Liver (tissue), 9 donors: Measurements from ENCODE around the gene RBBP5. TPM values are rescaled to one million over a fixed set of nuclear protein-coding genes. Genes with fewer than 3 reads are reported as not detected.

Experiments used
- DNase-seq: peaks from one replicate; pipeline ENCODE4 v3.0.0-alpha.2; 2017; ENCODE audit warnings: low spot score
- H3K27ac ChIP-seq, 2 donors: one replicate each; pipeline ENCODE4 v1.7.0; 2013; ENCODE audit warnings: inconsistent platforms in 2 of 2, low read length in 2 of 2, control low read depth in 1 of 2, low read depth in 1 of 2, mild to moderate bottlenecking in 1 of 2
- H3K27me3 ChIP-seq, 4 donors: one replicate each; pipeline versions ENCODE4 v1.6.1 to v1.7.0; 2013; ENCODE audit warnings: low read length in 3 of 4, inconsistent platforms in 1 of 4, mild to moderate bottlenecking in 1 of 4, moderate library complexity in 1 of 4; ENCODE audit not compliant: control insufficient read depth in 4 of 4, insufficient read depth in 4 of 4
- H3K36me3 ChIP-seq, 4 donors: one replicate each; pipeline versions ENCODE4 v1.6.1 to v1.7.0; 2013; ENCODE audit warnings: low read length in 3 of 4, mild to moderate bottlenecking in 3 of 4, low read depth in 1 of 4, moderate library complexity in 1 of 4; ENCODE audit not compliant: control insufficient read depth in 4 of 4, insufficient read depth in 3 of 4
- H3K4me1 ChIP-seq, 4 donors: one replicate each; pipeline versions ENCODE4 v1.6.1 to v1.7.0; 2013; ENCODE audit warnings: low read length in 3 of 4, mild to moderate bottlenecking in 3 of 4, moderate library complexity in 1 of 4; ENCODE audit not compliant: control insufficient read depth in 4 of 4, insufficient read depth in 4 of 4
- H3K4me3 ChIP-seq, 3 donors: one replicate each; pipeline versions ENCODE4 v1.6.1 to v1.7.0; 2013; ENCODE audit warnings: low read length in 3 of 3, control low read depth in 1 of 3, low read depth in 1 of 3, mild to moderate bottlenecking in 1 of 3
- H3K9ac ChIP-seq, 2 donors: one replicate each; pipeline ENCODE4 v1.7.0; 2013; ENCODE audit warnings: low read length in 2 of 2, mild to moderate bottlenecking in 2 of 2, moderate library complexity in 2 of 2, control low read depth in 1 of 2, low read depth in 1 of 2
- H3K9me3 ChIP-seq, 4 donors: one replicate each; pipeline versions ENCODE4 v1.6.1 to v1.7.0; 2013; ENCODE audit warnings: low read length in 3 of 4; ENCODE audit not compliant: control insufficient read depth in 4 of 4
- EGR1 ChIP-seq, 2 donors: IDR thresholded peaks; 2 replicates each; pipeline ENCODE4 v1.6.1; 2016 to 2018; ENCODE audit warnings: antibody characterized with exemption in 2 of 2, low read depth in 2 of 2
- FOXA1 ChIP-seq: IDR thresholded peaks from 2 replicates; pipeline ENCODE4 v1.6.1; 2016; ENCODE audit warnings: antibody characterized with exemption
- GABPA ChIP-seq, 2 donors: IDR thresholded peaks in 1 of 2; conservative IDR thresholded peaks in 1 of 2; 2 replicates each; pipeline ENCODE4 v1.6.1; 2016; ENCODE audit warnings: antibody characterized with exemption in 2 of 2, mild to moderate bottlenecking in 1 of 2, moderate library complexity in 1 of 2
- HNF4G ChIP-seq: IDR thresholded peaks from 2 replicates; pipeline ENCODE4 v1.6.1; 2016; ENCODE audit warnings: antibody characterized with exemption
- JUND ChIP-seq, 2 donors: IDR thresholded peaks; 2 replicates each; pipeline ENCODE4 v1.6.1; 2016; ENCODE audit warnings: antibody characterized with exemption in 2 of 2
- RAD21 ChIP-seq, 2 donors: IDR thresholded peaks; 2 replicates each; pipeline ENCODE4 v1.6.1; 2016; ENCODE audit warnings: antibody characterized with exemption in 2 of 2, mild to moderate bottlenecking in 2 of 2
- WGBS: extraction: QIAGEN DNeasy Blood & Tissue Kit; methylation state at CpG from one replicate; pipeline ENCODE4 v1.1.7; 2013; 5-methylcytosine and 5-hydroxymethylcytosine counted together
- polyA plus RNA-seq, 2 donors: library from polyadenylated mRNA; stranded (reverse) in 1 of 2; unstranded in 1 of 2; fragments of 200-250 nt in 1 of 2; fragments of >200 nt in 1 of 2; fragmentation: Nextera tagmentation in 1 of 2; extraction: Ambion mirVana in 1 of 2; gene quantifications; one replicate each; pipeline versions ENCODE4 v1.2.1 to v1.2.3, GENCODE V29; 2013 to 2015
- total RNA-seq, 2 donors: library from RNA; depleted of rRNA; stranded (reverse); fragments of >200 nt; gene quantifications; one replicate each; pipeline ENCODE4 v1.2.3, GENCODE V29; 2014
- TF ChIP-seq, protein P1 (sequence below): IDR thresholded peaks from 2 replicates; pipeline ENCODE4 v1.6.1; 2016; ENCODE audit warnings: antibody characterized with exemption
- TF ChIP-seq, protein P2 (sequence below): IDR thresholded peaks from 2 replicates; pipeline ENCODE4 v1.6.1; 2016; ENCODE audit warnings: antibody characterized with exemption
- TF ChIP-seq, protein P3 (sequence below): IDR thresholded peaks from 2 replicates; pipeline ENCODE4 v1.6.1; 2016; ENCODE audit warnings: antibody characterized with exemption, mild to moderate bottlenecking
- donor health status: healthy.
- donor health status: healthy.
- donor health status: healthy.
- donor health status: healthy.
- donor health status: healthy.

Gene RBBP5
- total and polyA plus RNA-seq, 4 donors: 4.6 to 12.0 (median 8.5) TPM

DNA sequence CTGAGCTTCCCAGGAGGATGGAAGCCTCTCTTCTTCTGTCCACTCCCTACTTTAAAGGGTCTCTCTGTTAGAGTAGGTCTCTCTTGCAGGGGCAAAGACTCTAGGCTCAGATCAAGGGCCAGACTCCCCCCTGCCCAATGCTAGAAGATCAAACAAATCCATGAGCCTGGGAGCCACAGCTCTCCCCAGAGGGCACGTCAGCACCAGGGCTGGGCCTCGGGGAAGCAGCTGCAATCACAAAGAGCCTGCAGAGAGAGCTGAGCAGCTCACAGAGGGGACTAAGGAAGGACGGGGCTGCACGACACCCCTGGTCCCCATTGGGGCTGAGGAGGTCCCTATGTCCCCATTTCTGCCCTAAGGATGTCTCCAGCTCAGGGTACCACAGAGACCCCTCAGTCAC is 74.9 kb downstream of the RBBP5 start:
- no peaks in the 10 kb centered on the region for H3K27me3 ChIP-seq
- H3K9me3 ChIP-seq: no peaks in the 10 kb centered on the region
- H3K27ac ChIP-seq: no peak overlapping the region
- DNase-seq: no peak
- H3K36me3 ChIP-seq: no peaks in the 10 kb centered on the region
- H3K4me1 ChIP-seq: peaks cover 0 to 12% (median 4%) of the 10 kb centered on the region in 4 donors
- H3K9ac ChIP-seq: no peak overlapping the region
- no peak for TF ChIP-seq GABPA (IDR thresholded peaks at IDR 0.05 in 1 of 2, conservative IDR thresholded peaks at IDR 0.05 in 1 of 2)
- TF ChIP-seq EGR1 (IDR thresholded peaks at IDR 0.05; ENCODE audit: low read depth in 2 of 2): no peak
- TF ChIP-seq RAD21 (IDR thresholded peaks at IDR 0.05): no peak
- TF ChIP-seq, protein P1, sequence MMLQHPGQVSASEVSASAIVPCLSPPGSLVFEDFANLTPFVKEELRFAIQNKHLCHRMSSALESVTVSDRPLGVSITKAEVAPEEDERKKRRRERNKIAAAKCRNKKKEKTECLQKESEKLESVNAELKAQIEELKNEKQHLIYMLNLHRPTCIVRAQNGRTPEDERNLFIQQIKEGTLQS: no peak
- no peak for TF ChIP-seq FOXA1
- TF ChIP-seq JUND (IDR thresholded peaks at IDR 0.05): no peak
- TF ChIP-seq HNF4G: no peak
- WGBS: 80% methylated on average over 4 of the region's 4 CpGs
- no peak overlapping the region for H3K4me3 ChIP-seq

DNA sequence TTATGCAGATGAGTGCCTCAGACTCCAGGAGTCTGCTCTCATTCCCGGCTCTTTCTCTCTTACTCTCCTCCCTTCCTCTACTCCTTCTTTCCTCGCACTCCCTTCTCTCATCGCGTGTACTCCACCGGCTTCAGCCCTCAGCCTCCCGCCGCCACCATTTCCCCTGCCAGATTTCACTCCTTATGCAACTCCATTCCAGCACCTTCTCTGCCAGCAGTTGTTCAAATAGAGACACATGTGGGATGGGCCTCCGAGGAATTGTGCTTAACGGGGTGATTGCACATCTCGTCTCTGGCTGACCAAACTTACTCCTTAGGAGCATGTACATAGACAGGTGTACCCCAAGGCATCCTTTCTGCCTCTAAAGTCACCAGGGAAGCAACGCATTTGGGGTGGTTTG is 76.6 kb downstream of the RBBP5 start:
- Histone ChIP-seq H3K9me3 (no peaks in the 10 kb centered on the region), H3K27me3 (no peaks in the 10 kb centered on the region), H3K9ac (no peak overlapping the region), H3K27ac (no peak overlapping the region), H3K36me3 (no peaks in the 10 kb centered on the region), H3K4me3 (no peak overlapping the region), H3K4me1 (peaks cover 4 to 28% (median 16%) of the 10 kb centered on the region in 4 donors)
- no peak for DNase-seq
- WGBS: 28% methylated on average over 11 of the region's 11 CpGs
- TF ChIP-seq, protein P1: no peak
- TF ChIP-seq, protein P2, sequence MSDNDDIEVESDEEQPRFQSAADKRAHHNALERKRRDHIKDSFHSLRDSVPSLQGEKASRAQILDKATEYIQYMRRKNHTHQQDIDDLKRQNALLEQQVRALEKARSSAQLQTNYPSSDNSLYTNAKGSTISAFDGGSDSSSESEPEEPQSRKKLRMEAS: peak; percentile 69

DNA sequence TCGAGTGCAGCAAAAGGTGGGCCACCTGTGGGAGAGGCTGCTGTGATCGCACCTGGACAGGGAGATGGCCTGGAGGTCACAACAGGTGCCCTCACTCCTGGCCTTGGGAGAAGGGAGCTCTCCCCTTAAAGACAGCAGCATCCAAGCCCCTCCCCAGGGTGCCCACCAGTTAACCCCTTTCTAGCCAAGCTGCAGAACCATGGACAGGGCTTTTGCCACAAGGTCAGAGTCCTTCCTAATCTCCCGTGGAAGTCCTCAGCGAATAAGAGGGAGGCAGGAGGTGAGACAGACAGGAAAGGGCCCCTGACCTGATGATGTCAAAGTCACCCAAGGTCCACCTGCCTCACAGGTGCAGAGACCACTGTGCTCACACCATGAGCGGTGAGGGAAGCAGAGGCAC is 77.0 kb downstream of the RBBP5 start:
- Histone ChIP-seq H3K4me1 (peaks cover 4 to 28% (median 16%) of the 10 kb centered on the region in 4 donors), H3K9me3 (no peaks in the 10 kb centered on the region), H3K27ac (no peak overlapping the region), H3K36me3 (no peaks in the 10 kb centered on the region), H3K9ac (no peak overlapping the region), H3K4me3 (no peak overlapping the region), H3K27me3 (no peaks in the 10 kb centered on the region)
- TF ChIP-seq, protein P3, sequence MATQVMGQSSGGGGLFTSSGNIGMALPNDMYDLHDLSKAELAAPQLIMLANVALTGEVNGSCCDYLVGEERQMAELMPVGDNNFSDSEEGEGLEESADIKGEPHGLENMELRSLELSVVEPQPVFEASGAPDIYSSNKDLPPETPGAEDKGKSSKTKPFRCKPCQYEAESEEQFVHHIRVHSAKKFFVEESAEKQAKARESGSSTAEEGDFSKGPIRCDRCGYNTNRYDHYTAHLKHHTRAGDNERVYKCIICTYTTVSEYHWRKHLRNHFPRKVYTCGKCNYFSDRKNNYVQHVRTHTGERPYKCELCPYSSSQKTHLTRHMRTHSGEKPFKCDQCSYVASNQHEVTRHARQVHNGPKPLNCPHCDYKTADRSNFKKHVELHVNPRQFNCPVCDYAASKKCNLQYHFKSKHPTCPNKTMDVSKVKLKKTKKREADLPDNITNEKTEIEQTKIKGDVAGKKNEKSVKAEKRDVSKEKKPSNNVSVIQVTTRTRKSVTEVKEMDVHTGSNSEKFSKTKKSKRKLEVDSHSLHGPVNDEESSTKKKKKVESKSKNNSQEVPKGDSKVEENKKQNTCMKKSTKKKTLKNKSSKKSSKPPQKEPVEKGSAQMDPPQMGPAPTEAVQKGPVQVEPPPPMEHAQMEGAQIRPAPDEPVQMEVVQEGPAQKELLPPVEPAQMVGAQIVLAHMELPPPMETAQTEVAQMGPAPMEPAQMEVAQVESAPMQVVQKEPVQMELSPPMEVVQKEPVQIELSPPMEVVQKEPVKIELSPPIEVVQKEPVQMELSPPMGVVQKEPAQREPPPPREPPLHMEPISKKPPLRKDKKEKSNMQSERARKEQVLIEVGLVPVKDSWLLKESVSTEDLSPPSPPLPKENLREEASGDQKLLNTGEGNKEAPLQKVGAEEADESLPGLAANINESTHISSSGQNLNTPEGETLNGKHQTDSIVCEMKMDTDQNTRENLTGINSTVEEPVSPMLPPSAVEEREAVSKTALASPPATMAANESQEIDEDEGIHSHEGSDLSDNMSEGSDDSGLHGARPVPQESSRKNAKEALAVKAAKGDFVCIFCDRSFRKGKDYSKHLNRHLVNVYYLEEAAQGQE: peak; percentile 82
- TF ChIP-seq, protein P1: no peak
- DNase-seq: no peak
- WGBS: 52% methylated on average over 5 of the region's 5 CpGs
